Brain microvascular endothelial cell (primary cell): ENCODE results near the gene SRSF1.

Experiments used
- DNase-seq: peaks from one replicate; pipeline ENCODE4 v3.0.0-alpha.2; 2020
- H3K27ac ChIP-seq: fragments of 250-450 bp; sonication (Bioruptor Pico); 2 replicates; pipeline ENCODE4 v1.5.1; 2020; ENCODE audit warnings: mild to moderate bottlenecking, moderate library complexity
- H3K27me3 ChIP-seq: fragments of 250-450 bp; sonication (Bioruptor Pico); replicated peaks from 2 replicates; pipeline ENCODE4 v1.5.1; 2020; ENCODE audit warnings: mild to moderate bottlenecking
- H3K36me3 ChIP-seq: fragments of 250-450 bp; sonication (Bioruptor Pico); replicated peaks from 2 replicates; pipeline ENCODE4 v1.5.1; 2020; ENCODE audit warnings: mild to moderate bottlenecking
- H3K4me3 ChIP-seq: 2 replicates; pipeline ENCODE4 v1.5.1; 2011; ENCODE audit warnings: low read depth, mild to moderate bottlenecking, control low read depth, low read length, moderate library complexity
- in situ Hi-C: cut with HindIII; loops from 2 replicates; pipeline ENCODE4 v1.10.0; 2017; ENCODE audit warnings: low sequenced_read_pairs, low pct_ligation_motif_present
- TF ChIP-seq, protein P1 (sequence below): IDR thresholded peaks from 2 replicates; pipeline ENCODE4 v1.5.1; 2011; ENCODE audit warnings: low read depth, mild to moderate bottlenecking, moderate library complexity, low read length, control low read depth, inconsistent platforms; ENCODE audit errors: missing control alignments

SRSF1 gene

GRCh38 chr17:58006924-58007780, at the start of gene SRSF1:
TSS of gene SRSF1 (minus strand) at chr17:58007246. CDS start at chr17:58007137, 109 bp downstream.
- in situ Hi-C loops, result no loop called here
- peak; percentile 93 for DNase-seq
- Histone ChIP-seq H3K36me3 (peaks cover 33% of the 10 kb centered on the region), H3K27ac (peak within 1 kb of the TSS; percentile 91), H3K4me3 (peak within 1 kb of the TSS; percentile 99), H3K27me3 (no peaks in the 10 kb centered on the region)
- TF ChIP-seq, protein P1, sequence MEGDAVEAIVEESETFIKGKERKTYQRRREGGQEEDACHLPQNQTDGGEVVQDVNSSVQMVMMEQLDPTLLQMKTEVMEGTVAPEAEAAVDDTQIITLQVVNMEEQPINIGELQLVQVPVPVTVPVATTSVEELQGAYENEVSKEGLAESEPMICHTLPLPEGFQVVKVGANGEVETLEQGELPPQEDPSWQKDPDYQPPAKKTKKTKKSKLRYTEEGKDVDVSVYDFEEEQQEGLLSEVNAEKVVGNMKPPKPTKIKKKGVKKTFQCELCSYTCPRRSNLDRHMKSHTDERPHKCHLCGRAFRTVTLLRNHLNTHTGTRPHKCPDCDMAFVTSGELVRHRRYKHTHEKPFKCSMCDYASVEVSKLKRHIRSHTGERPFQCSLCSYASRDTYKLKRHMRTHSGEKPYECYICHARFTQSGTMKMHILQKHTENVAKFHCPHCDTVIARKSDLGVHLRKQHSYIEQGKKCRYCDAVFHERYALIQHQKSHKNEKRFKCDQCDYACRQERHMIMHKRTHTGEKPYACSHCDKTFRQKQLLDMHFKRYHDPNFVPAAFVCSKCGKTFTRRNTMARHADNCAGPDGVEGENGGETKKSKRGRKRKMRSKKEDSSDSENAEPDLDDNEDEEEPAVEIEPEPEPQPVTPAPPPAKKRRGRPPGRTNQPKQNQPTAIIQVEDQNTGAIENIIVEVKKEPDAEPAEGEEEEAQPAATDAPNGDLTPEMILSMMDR, result no peak

- TF ChIP-seq, protein P1, result no peak
- DNase-seq, result no peak
- H3K27me3 ChIP-seq, result no peaks in the 10 kb centered on the region
- no peak overlapping the region for H3K4me3 ChIP-seq
- no peak overlapping the region for H3K27ac ChIP-seq
- no peaks in the 10 kb centered on the region for H3K36me3 ChIP-seq
- in situ Hi-C loops, result no loop called here
These were observed 49.4 kb upstream of the SRSF1 start for GRCh38 chr17:58056476-58056875.

GRCh38 chr17:58054641-58055040, 47.6 kb upstream of the SRSF1 start:
- no peak overlapping the region for H3K4me3 ChIP-seq
- in situ Hi-C loops, result no loop called here
- DNase-seq, result no peak
- H3K27me3 ChIP-seq, result no peaks in the 10 kb centered on the region
- no peaks in the 10 kb centered on the region for H3K36me3 ChIP-seq
- H3K27ac ChIP-seq, result no peak overlapping the region
- TF ChIP-seq, protein P1, result no peak

DNA sequence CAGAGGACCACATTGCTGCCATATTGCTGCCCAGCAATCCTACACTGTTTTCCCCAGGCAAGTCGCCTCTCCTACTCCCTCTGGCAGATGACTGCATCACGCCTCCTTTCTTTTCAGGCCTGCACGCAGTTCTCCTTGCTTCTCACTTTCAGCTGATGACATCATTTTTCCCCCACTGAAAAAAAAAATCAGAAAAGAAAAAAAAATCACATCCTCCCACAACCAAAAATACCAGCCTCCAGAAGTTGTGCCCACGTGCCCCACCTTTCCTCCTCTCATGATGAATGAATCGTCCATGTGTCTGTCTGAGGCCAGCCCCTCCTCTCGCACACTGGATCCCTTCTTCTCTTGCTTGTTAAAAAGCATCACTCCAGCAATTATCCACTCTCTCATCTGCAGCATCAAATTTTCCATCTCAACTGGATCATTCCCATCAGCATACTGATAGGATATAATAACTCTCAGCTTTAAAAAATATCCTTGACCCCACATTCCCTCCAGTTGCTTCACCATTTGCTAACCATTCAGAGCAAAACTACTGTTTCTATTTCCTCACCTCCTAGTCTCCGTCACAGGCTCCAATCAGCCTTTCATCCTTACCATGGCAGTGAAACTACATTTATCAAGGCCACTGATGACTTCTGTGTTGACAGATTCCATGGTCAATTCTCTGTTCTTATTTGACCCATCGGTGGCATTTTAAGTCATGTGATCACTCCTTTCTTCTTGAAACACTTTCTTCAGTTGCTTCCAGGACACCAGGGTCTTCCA, 46.1 kb upstream of the SRSF1 start:
- H3K27me3 ChIP-seq, result no peaks in the 10 kb centered on the region
- DNase-seq, result no peak
- no peak overlapping the region for H3K4me3 ChIP-seq
- no peaks in the 10 kb centered on the region for H3K36me3 ChIP-seq
- H3K27ac ChIP-seq, result no peak overlapping the region
- in situ Hi-C loops, result no loop called here
- TF ChIP-seq, protein P1, result no peak

DNA sequence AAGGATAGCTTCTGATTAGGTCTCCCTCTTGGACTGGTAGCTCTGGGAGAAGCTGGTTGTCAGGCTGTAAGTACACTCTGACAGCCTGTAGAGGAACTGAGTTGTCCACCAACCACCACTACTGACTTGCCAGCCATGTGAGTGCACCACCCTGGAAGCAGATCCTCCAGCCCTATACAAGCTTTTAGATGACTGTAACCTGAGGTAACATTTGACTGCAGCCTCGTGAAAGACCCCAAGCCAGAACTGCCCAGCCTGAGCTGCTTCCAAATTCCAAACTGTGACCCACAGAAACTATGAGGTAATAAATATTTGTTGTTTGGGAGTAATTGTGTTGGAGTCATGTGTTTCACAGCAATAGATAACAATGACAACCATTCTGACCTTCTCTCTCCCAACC, 45.4 kb upstream of the SRSF1 start:
- in situ Hi-C loops, result no loop called here
- no peak overlapping the region for H3K4me3 ChIP-seq
- no peak overlapping the region for H3K27ac ChIP-seq
- no peaks in the 10 kb centered on the region for H3K27me3 ChIP-seq
- no peaks in the 10 kb centered on the region for H3K36me3 ChIP-seq
- TF ChIP-seq, protein P1, result no peak
- DNase-seq, result no peak
